Body of pancreas (tissue), 4 donors: Measurements from ENCODE around the gene XRCC5. TPM values are rescaled to one million over a fixed set of nuclear protein-coding genes. Genes with fewer than 3 reads are reported as not detected.

Experiments
- ATAC-seq: fragments of 150-250 bp; one replicate; pipeline ENCODE4 v1.9.1; 2016
- DNase-seq, 4 donors: peaks; one replicate each; pipeline ENCODE4 v3.0.0-alpha.2; 2019
- H3K27ac ChIP-seq, 4 donors: fragments of 200-600 bp; sonication (generic); 1 replicate in 3 of 4; 2 replicates in 1 of 4; pipeline versions ENCODE4 v1.5.1 to v1.6.1; 2016 to 2019; ENCODE audit warnings: mild to moderate bottlenecking in 1 of 4, mixed read lengths in 1 of 4, moderate library complexity in 1 of 4
- H3K27me3 ChIP-seq, 2 donors: fragments of 200-600 bp; sonication (generic); one replicate each; pipeline ENCODE4 v1.6.0; 2016; ENCODE audit warnings: mild to moderate bottlenecking in 1 of 2
- H3K36me3 ChIP-seq, 2 donors: fragments of 200-600 bp; sonication (generic); replicated peaks in 1 of 2; 2 replicates each; pipeline ENCODE4 v1.5.1; 2016; ENCODE audit warnings: low read depth in 2 of 2; ENCODE audit not compliant: insufficient read depth in 1 of 2
- H3K4me1 ChIP-seq: fragments of 200-600 bp; sonication (generic); one replicate; pipeline ENCODE4 v1.6.0; 2016
- H3K4me3 ChIP-seq, 2 donors: fragments of 200-600 bp; sonication (generic); 1 replicate in 1 of 2; 2 replicates in 1 of 2; pipeline ENCODE4 v1.5.1; 2016 to 2019
- H3K9me3 ChIP-seq, 3 donors: fragments of 200-600 bp; sonication (generic); 1 replicate in 2 of 3; 2 replicates in 1 of 3; pipeline ENCODE4 v1.5.1; 2016
- CTCF ChIP-seq, 7 experiments: fragments of 450-650 bp in 4 of 7; fragments of 200-600 bp in 3 of 7; sonication (generic) in 3 of 7; IDR thresholded peaks; one replicate each; pipeline ENCODE4 v1.5.1; 2016 to 2019; ENCODE audit warnings: antibody characterized with exemption in 7 of 7
- POLR2A ChIP-seq, 3 donors: fragments of 450-650 bp; IDR thresholded peaks; one replicate each; pipeline ENCODE4 v1.6.1; 2016; ENCODE audit warnings: antibody characterized with exemption in 3 of 3, mild to moderate bottlenecking in 2 of 3
- WGBS, 2 donors: methylation state at CpG; one replicate each; pipeline ENCODE4 v1.1.5; 2017; 5-methylcytosine and 5-hydroxymethylcytosine counted together
- intact Hi-C: fragments of 100-400 bp; cut with DNase I; formaldehyde crosslinking; loops from one replicate; pipeline ENCODE4 v1.15.1; 2023
- total RNA-seq, 2 donors: library from RNA; depleted of rRNA; stranded (reverse); fragments of >200 nt; gene quantifications; one replicate each; pipeline ENCODE4 v1.1.0, GENCODE V29; 2016

XRCC5 gene
- total RNA-seq, 2 donors from 2014 or later, result 74.2 to 74.7 TPM

GRCh38 chr2:216130346-216130971, 21.3 kb downstream of the XRCC5 start:
- Histone ChIP-seq H3K36me3 (peaks cover 11 to 62% of the 10 kb centered on the region in 2 donors), H3K4me3 (no peak overlapping the region), H3K9me3 (no peaks in the 10 kb centered on the region), H3K27me3 (no peaks in the 10 kb centered on the region), H3K27ac (peak overlapping the region in 2 of 4 donors; percentile 19 to 74), H3K4me1 (peaks cover 23% of the 10 kb centered on the region)
- 63 to 67% methylated on average over 6 of the region's 6 CpGs for WGBS, 2 donors
- DNase-seq (no peak), ATAC-seq (peak; percentile 92)
- intact Hi-C loops, result no loop called here
- TF ChIP-seq POLR2A (IDR thresholded peaks at IDR 0.05), result no peak

- no peak for ATAC-seq
- intact Hi-C loops, result no loop called here
- 88 to 94% methylated on average over 3 of the region's 3 CpGs for WGBS, 2 donors
- H3K9me3 ChIP-seq, result no peaks in the 10 kb centered on the region
- TF ChIP-seq CTCF (IDR thresholded peaks at IDR 0.05) (no peak), POLR2A (IDR thresholded peaks at IDR 0.05) (no peak)
- DNase-seq, result no peak
- H3K27me3 ChIP-seq, result no peaks in the 10 kb centered on the region
- H3K36me3 ChIP-seq, result peaks cover 11 to 56% of the 10 kb centered on the region in 2 donors
- H3K4me3 ChIP-seq, result no peak overlapping the region
- no peak overlapping the region for H3K27ac ChIP-seq
- H3K4me1 ChIP-seq, result peaks cover 23% of the 10 kb centered on the region
These were observed 22.2 kb downstream of the XRCC5 start for GRCh38 chr2:216131175-216131926.

GRCh38 chr2:216132585-216132984, 23.4 kb downstream of the XRCC5 start:
- no peaks in the 10 kb centered on the region for H3K9me3 ChIP-seq
- H3K36me3 ChIP-seq, result peaks cover 7 to 55% of the 10 kb centered on the region in 2 donors
- peaks cover 23% of the 10 kb centered on the region for H3K4me1 ChIP-seq
- no peak overlapping the region for H3K4me3 ChIP-seq
- DNase-seq (no peak), ATAC-seq (no peak)
- H3K27ac ChIP-seq, result no peak overlapping the region
- TF ChIP-seq CTCF (IDR thresholded peaks at IDR 0.05) (no peak), POLR2A (IDR thresholded peaks at IDR 0.05) (no peak)
- intact Hi-C loops, result no loop called here
- H3K27me3 ChIP-seq, result no peaks in the 10 kb centered on the region

GRCh38 chr2:216133397-216133796, 24.2 kb downstream of the XRCC5 start:
- WGBS, 2 donors, result 91 to 100% methylated on average over 2 of the region's 2 CpGs
- no peaks in the 10 kb centered on the region for H3K27me3 ChIP-seq
- no peak overlapping the region for H3K27ac ChIP-seq
- no peak overlapping the region for H3K4me3 ChIP-seq
- peaks cover 5 to 56% of the 10 kb centered on the region in 2 donors for H3K36me3 ChIP-seq
- no peaks in the 10 kb centered on the region for H3K9me3 ChIP-seq
- ATAC-seq, result no peak
- TF ChIP-seq CTCF (IDR thresholded peaks at IDR 0.05) (no peak), POLR2A (IDR thresholded peaks at IDR 0.05) (no peak)
- intact Hi-C loops, result no loop called here
- DNase-seq, result no peak
- peaks cover 23% of the 10 kb centered on the region for H3K4me1 ChIP-seq

- ATAC-seq (no peak), DNase-seq (no peak)
- Histone ChIP-seq H3K4me1 (peaks cover 9% of the 10 kb centered on the region), H3K36me3 (peaks cover 11 to 63% of the 10 kb centered on the region in 2 donors), H3K27ac (no peak overlapping the region), H3K9me3 (no peaks in the 10 kb centered on the region), H3K27me3 (no peaks in the 10 kb centered on the region), H3K4me3 (no peak overlapping the region)
- 77 to 88% methylated on average over 4 of the region's 4 CpGs for WGBS, 2 donors
- no peak for TF ChIP-seq POLR2A (IDR thresholded peaks at IDR 0.05)
- intact Hi-C loops, result no loop called here
These were observed 25.9 kb downstream of the XRCC5 start for GRCh38 chr2:216134958-216135541.
